Peyer's patch (tissue), 4 donors: ENCODE data around the gene CRIP2.

ENCODE experiments used
- POLR2A ChIP-seq, 2 donors: fragments of 450-650 bp; IDR thresholded peaks; one replicate each; pipeline ENCODE4 v1.5.1; 2017; ENCODE audit warnings: antibody characterized with exemption in 2 of 2, mild to moderate bottlenecking in 2 of 2, moderate library complexity in 2 of 2
- TF ChIP-seq, protein P1 (sequence below), 6 experiments: fragments of 450-650 bp in 4 of 6; fragments of 200-600 bp in 2 of 6; sonication (generic) in 1 of 6; IDR thresholded peaks; one replicate each; pipeline ENCODE4 v1.5.1; 2017 to 2019; ENCODE audit warnings: antibody characterized with exemption in 6 of 6, mild to moderate bottlenecking in 3 of 6, moderate library complexity in 1 of 6

DNA sequence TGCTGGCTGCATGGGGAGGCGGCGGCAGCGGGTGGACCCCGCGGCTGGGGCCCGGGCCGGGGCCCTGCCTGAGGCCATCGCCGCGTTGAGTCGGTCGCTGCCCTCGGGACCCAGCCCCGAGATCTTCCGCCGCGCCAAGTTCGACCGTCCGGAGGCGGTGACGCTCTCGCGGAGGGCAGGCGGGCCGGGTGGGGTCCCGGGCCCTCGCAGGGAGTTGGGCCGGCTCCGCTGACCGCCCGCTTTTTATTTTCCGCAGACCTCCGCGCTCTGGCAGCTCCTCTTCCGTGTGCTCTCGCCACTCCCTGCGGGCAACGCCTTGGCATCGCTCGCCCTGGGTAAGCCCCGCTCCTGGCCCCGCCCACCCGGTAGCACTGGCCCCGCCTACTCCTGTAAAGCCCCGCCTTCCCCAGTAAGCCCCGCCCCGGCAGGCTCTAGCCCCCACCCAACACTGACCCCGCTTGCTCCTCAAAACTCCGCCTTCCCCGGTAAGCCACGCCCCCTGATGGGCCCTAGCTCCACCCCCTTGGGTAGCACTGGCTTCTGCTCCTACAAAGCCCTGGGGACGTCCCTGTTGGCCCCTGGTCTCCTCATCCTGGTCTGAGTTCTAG is 16.8 kb downstream of the CRIP2 start:
- TF ChIP-seq, protein P1, sequence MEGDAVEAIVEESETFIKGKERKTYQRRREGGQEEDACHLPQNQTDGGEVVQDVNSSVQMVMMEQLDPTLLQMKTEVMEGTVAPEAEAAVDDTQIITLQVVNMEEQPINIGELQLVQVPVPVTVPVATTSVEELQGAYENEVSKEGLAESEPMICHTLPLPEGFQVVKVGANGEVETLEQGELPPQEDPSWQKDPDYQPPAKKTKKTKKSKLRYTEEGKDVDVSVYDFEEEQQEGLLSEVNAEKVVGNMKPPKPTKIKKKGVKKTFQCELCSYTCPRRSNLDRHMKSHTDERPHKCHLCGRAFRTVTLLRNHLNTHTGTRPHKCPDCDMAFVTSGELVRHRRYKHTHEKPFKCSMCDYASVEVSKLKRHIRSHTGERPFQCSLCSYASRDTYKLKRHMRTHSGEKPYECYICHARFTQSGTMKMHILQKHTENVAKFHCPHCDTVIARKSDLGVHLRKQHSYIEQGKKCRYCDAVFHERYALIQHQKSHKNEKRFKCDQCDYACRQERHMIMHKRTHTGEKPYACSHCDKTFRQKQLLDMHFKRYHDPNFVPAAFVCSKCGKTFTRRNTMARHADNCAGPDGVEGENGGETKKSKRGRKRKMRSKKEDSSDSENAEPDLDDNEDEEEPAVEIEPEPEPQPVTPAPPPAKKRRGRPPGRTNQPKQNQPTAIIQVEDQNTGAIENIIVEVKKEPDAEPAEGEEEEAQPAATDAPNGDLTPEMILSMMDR (IDR thresholded peaks at IDR 0.05) = no peak
- TF ChIP-seq POLR2A (IDR thresholded peaks at IDR 0.05) = no peak
